Measurements from ENCODE around the gene HOXC4. TPM values are rescaled to one million over a fixed set of nuclear protein-coding genes. Genes with fewer than 3 reads are reported as not detected.

The HOXC4 gene
- polyA plus RNA-seq (ENCODE audit: insufficient read length in 4 of 4) = 100 to 1,000 TPM in 1 of 4 donors, 10 to 100 TPM in 3; 49.4 to 136 (median 65.6) TPM

- peak in 1 of 4 donors; percentile 93 for DNase-seq (ENCODE audit: low read depth in 4 of 4, low spot score in 3 of 4)
Measured at GRCh38 chr12:54053751-54054741, at the start of gene HOXC4. Gene HOXC4, plus strand, starts transcription at chr12:54053835. Its CDS starts 88 bp downstream, at chr12:54053923.

GRCh38 chr12:54004063-54004840 is 49.4 kb upstream of the HOXC4 start:
- DNase-seq (ENCODE audit: low read depth in 4 of 4, low spot score in 3 of 4) = no peak

GRCh38 chr12:54004841-54005530 is 48.6 kb upstream of the HOXC4 start:
- DNase-seq (ENCODE audit: low read depth in 4 of 4, low spot score in 3 of 4) = no peak

- no peak for DNase-seq (ENCODE audit: low read depth in 4 of 4, low spot score in 3 of 4)
Measured at GRCh38 chr12:54005531-54005852, 48.1 kb upstream of the HOXC4 start.

DNA sequence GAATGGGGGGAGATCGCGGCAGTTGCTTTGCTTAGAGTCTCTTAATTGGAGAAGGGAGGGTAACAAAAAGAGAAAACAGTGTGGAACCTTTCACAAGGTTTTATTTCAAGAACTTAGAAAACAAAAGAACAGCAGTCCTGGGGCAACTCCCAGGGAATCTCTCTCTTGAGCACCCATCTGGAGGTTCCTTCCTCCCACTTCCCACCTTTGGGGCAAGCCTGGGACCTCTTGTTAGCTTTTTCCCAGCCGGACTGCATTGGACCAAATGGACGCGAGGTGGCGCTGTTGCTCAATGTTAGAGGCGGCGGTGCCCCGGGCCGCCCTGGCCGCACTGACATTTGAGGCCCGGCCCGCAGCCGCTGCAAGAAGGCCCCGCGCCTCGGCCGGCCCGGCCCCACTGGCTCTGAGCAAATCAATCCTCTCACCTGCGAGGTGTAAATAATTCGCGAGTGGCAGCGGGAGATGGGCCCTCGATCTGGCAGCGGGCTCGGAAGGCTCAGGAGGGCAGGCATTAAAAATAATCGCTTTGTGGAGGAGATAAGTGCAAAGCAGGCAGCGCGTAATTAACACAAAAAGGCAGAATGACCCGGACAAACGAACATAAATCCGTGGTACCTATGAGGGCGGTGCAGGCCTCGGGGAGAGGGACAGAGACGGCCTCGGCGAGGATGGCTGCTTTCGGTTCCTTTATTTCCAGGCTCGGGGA is 47.6 kb upstream of the HOXC4 start:
- DNase-seq (ENCODE audit: low read depth in 4 of 4, low spot score in 3 of 4) = peak in 3 of 4 donors; percentile 84 to 91 (median 88)

GRCh38 chr12:54006559-54007220 is 46.9 kb upstream of the HOXC4 start:
- no peak for DNase-seq (ENCODE audit: low read depth in 4 of 4, low spot score in 3 of 4)

- no peak for DNase-seq (ENCODE audit: low read depth in 4 of 4, low spot score in 3 of 4)
Measured at GRCh38 chr12:54007538-54008259, 45.9 kb upstream of the HOXC4 start.

- no peak for DNase-seq (ENCODE audit: low read depth in 4 of 4, low spot score in 3 of 4)
Measured at GRCh38 chr12:54008260-54008552, 45.4 kb upstream of the HOXC4 start.

GRCh38 chr12:54009171-54010052 is 44.2 kb upstream of the HOXC4 start:
- no peak for DNase-seq (ENCODE audit: low read depth in 4 of 4, low spot score in 3 of 4)

DNA sequence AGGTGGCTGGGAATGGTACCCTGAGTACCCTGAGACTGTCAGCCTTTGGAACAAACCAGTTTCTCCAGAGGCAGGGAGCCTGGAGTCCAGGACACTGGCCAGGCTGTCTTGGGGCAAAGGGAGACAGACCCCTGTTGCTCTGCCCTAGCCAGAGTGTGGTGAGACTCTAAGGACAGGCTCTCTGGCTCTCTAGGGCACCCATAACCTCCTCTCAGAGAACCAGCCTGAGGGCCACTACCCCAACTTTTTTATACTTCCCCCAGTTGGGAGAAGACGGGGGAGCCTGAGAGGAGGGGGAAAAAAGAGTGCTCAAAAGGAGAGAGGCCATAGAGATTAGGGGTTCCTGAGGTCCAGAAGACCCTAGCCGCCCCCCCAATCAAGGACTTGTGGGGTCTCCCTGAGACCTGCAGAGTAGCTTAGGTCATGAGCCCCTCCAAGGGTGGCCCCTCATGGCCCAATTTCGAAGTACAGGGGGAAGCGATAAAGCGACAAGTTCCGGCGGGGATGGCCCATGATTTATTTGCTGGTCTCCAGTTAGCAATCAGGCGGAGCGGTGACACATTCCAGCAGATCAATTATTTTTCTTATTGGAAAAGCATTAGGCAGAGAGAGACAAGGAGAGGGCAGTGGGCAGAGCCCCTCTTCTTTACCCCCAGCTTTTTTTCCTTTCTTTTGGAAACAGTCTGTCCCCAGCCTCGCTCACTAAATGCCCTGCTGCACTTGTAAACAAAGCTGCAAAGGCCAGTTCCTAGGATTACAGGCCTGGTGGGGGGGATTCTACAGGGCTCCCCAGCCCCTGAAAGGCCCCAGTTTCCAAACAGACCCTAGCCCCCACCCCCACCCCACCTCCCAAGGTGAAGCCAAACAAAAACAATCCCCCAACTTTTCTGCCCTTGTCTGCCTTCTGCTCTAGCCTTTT is 43.3 kb upstream of the HOXC4 start:
- DNase-seq (ENCODE audit: low read depth in 4 of 4, low spot score in 3 of 4) = no peak

- no peak for DNase-seq (ENCODE audit: low read depth in 4 of 4, low spot score in 3 of 4)
Measured at GRCh38 chr12:54010972-54011664, 42.5 kb upstream of the HOXC4 start.

- no peak for DNase-seq (ENCODE audit: low read depth in 4 of 4, low spot score in 3 of 4)
Measured at GRCh38 chr12:54011665-54012532, 41.7 kb upstream of the HOXC4 start.

GRCh38 chr12:54012631-54013409 is 40.8 kb upstream of the HOXC4 start:
- DNase-seq (ENCODE audit: low read depth in 4 of 4, low spot score in 3 of 4) = no peak

- DNase-seq (ENCODE audit: low read depth in 4 of 4, low spot score in 3 of 4) = no peak
Measured at GRCh38 chr12:54014377-54015017, 39.1 kb upstream of the HOXC4 start.
